ENCODE data around the gene NAGPA.

DNA sequence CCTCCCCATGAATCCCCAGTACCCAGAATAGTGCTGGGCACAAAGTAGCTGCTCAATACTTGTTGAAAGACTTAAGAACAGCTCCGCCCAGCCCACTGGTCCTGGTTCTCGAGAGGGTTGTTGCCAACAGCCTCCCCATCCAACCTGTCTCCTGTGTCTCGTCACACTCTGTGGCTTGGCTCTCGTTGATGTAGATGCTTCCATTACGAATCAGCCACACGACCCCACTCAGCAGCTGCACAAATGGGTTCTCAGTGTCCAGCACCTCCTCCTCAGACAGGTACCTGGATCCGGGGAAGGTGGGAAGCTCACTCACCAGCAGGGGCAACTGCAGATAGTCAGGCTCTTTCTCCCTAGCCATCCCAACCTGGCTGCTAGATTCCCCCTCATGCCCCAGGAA, 2.1 kb downstream of the NAGPA start:
- no peak for TF ChIP-seq POLR2A (IDR thresholded peaks at IDR 0.05)
- TF ChIP-seq CTCF (IDR thresholded peaks at IDR 0.05): no peak

Data from lower leg skin (tissue), 3 donors.